ENCODE results near the gene ENGASE. TPM values are rescaled to one million over a fixed set of nuclear protein-coding genes. Genes with fewer than 3 reads are reported as not detected.

The ENGASE gene
- total and polyA plus RNA-seq, 7 experiments from 2014 or later, result 3.8 to 214 (median 82.7) TPM

DNA sequence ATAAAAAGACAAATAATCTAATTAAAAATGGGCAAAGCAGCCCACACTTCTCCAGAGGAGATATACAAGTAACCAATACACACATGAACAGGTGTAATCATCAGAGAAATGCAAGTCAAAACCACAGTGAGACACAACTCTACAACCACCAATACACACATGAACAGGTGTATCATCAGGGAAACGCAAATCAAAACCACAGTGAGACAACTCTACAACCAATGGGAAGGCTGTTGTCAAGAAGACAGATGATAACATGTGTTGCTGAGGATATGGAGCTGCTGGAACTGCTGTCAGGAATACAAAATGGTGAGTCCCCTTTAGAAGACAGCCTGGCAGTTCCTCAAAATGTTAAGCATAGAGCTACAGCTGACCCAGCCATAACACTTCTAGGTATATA lies 22.5 kb upstream of the ENGASE start:
- H3K36me3 Mint-ChIP-seq, result peaks cover 0 to 10% (median 4%) of the 10 kb centered on the region in 5 donors
- H3K36me3 ChIP-seq (ENCODE audit: control insufficient read depth in 2 of 3, insufficient read depth in 3 of 3, low read length in 3 of 3), result no peaks in the 10 kb centered on the region
- H3K4me1 ChIP-seq (ENCODE audit: control insufficient read depth in 2 of 2, insufficient read depth in 2 of 2, low read length in 2 of 2), result no peaks in the 10 kb centered on the region
- H3K27me3 ChIP-seq (ENCODE audit: control insufficient read depth in 2 of 2, insufficient read depth in 2 of 2, low read length in 2 of 2), result no peaks in the 10 kb centered on the region
- no peak for ATAC-seq
- H3K27ac Mint-ChIP-seq, result no peak overlapping the region
- H3K4me3 Mint-ChIP-seq, result no peak overlapping the region
- intact Hi-C loops (cut with micrococcal nuclease), result no loop called here
- no peak overlapping the region for H3K27ac ChIP-seq (ENCODE audit: low read depth, low read length)
- no peak for DNase-seq
- peaks cover 0 to 15% (median 2%) of the 10 kb centered on the region in 5 donors for H3K27me3 Mint-ChIP-seq
- CTCF ChIA-PET, result interaction anchor here (1.4 kb wide), 1 partner anchor 10 kb away, joined by 3 read pairs; no protein-coding TSS in a partner anchor
- POLR2A ChIA-PET, result no interaction called here
- no peaks in the 10 kb centered on the region for H3K4me1 Mint-ChIP-seq
- no peak overlapping the region for H3K4me3 ChIP-seq (ENCODE audit: low read length)
- peaks cover 0 to 22% (median 10%) of the 10 kb centered on the region in 11 donors for H3K9me3 Mint-ChIP-seq
- H3K9me3 ChIP-seq (ENCODE audit: control insufficient read depth in 2 of 3, low read length in 3 of 3), result no peaks in the 10 kb centered on the region

DNA sequence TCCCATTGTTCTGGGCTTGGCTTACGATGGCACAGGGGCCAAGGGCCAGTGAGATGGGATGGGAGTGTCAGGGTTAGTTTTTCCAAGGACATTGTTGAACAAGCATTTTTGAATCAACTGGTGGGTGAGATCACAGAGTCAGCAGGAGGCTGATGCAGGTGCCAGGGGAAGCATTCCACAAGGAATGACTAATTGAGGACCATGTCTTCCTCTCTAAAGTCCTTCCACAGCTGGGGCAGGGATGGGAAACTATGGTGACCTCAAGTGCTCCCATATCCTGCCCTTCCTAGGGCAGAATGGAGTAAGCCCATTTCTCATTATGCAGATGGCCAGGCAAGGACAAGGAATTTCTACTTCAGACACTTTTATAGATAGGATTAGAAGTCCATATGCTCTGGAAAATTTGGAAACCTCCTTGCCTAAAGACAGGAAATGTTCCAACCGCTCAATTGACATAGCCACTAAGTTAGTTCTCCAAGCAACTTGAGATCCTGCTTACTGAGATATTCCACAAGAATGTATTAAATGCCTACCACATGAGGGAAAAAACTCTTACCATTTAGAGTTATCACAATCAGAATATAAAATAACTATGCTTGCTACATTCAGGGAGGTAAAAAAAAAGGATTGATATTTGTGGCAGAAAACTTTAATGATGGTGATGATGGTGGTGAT lies 21.2 kb upstream of the ENGASE start:
- H3K36me3 Mint-ChIP-seq, result peaks cover 0 to 13% (median 9%) of the 10 kb centered on the region in 5 donors

DNA sequence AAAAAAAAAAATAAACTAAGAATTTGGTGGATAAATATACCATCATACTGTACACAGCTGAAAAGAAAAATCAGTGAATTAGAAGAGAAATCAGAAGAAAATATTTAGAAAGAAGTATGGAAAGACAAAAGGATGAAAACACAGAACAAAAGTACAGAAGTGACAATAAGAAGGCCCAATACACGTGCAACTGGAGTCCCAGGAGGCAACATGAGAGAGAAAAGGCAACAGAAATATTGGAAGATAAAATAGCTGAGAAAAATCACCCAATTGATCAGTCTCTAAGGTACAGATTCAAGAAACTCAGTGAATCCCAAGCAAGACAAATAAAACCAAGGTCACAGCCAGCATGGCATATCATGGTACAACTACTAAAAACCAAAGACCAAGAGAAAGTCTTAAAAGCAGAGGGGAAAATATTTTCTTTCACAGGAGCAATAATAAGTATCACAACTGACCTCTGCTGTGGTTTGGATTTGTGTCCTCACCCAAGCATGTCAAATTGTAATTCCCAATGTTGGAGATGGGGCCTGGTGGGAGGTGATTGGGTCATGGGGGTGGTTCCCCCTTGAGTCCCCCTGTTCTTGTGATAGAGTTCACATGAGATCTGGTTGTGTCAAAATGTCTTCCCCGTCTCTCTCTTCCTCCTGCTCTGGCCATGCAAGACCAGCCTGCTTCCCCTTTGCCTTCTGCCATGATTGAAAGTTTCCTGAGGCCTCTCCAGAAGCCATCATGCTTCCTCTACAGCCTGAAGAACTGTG lies 20.2 kb upstream of the ENGASE start:
- Mint-ChIP-seq H3K4me3 (no peak overlapping the region), H3K36me3 (peaks cover 0 to 13% (median 9%) of the 10 kb centered on the region in 5 donors), H3K27me3 (peaks cover 0 to 15% (median 11%) of the 10 kb centered on the region in 5 donors), H3K27ac (no peak overlapping the region), H3K4me1 (peaks cover 0 to 11% (median 3%) of the 10 kb centered on the region in 7 donors), H3K9me3 (peaks cover 0 to 29% (median 10%) of the 10 kb centered on the region in 11 donors)
- no peaks in the 10 kb centered on the region for H3K27me3 ChIP-seq (ENCODE audit: control insufficient read depth in 2 of 2, insufficient read depth in 2 of 2, low read length in 2 of 2)
- H3K36me3 ChIP-seq (ENCODE audit: control insufficient read depth in 2 of 3, insufficient read depth in 3 of 3, low read length in 3 of 3), result no peaks in the 10 kb centered on the region
- H3K4me3 ChIP-seq (ENCODE audit: low read length), result no peak overlapping the region
- ChIA-PET CTCF (interaction anchor here (0.7 to 1.0 kb wide), 2 partner anchors 9 to 534 kb away, joined by 3 to 4 read pairs; no protein-coding TSS in a partner anchor), POLR2A (interaction anchor here (0.7 kb wide), 1 partner anchor 1893 kb away, joined by 3 read pairs; no protein-coding TSS in a partner anchor)
- intact Hi-C loops (cut with micrococcal nuclease), result no loop called here
- no peak overlapping the region for H3K27ac ChIP-seq (ENCODE audit: low read depth, low read length)
- ATAC-seq (no peak), DNase-seq (no peak)
- H3K9me3 ChIP-seq (ENCODE audit: control insufficient read depth in 2 of 3, low read length in 3 of 3), result no peaks in the 10 kb centered on the region
- no peaks in the 10 kb centered on the region for H3K4me1 ChIP-seq (ENCODE audit: control insufficient read depth in 2 of 2, insufficient read depth in 2 of 2, low read length in 2 of 2)

More for the DNA sequence above, 21.2 kb upstream of the ENGASE start:
- ChIA-PET POLR2A (interaction anchor here (0.7 kb wide), 1 partner anchor 1892 kb away, joined by 3 read pairs; no protein-coding TSS in a partner anchor), CTCF (interaction anchor here (1.0 kb wide), 1 partner anchor 8 kb away, joined by 4 read pairs; no protein-coding TSS in a partner anchor)
- Mint-ChIP-seq H3K9me3 (peaks cover 0 to 29% (median 10%) of the 10 kb centered on the region in 11 donors), H3K4me1 (peaks cover 0 to 6% (median 0%) of the 10 kb centered on the region in 7 donors), H3K4me3 (no peak overlapping the region), H3K27ac (no peak overlapping the region), H3K27me3 (peaks cover 0 to 18% (median 9%) of the 10 kb centered on the region in 5 donors)
- no peaks in the 10 kb centered on the region for H3K9me3 ChIP-seq (ENCODE audit: control insufficient read depth in 2 of 3, low read length in 3 of 3)
- H3K36me3 ChIP-seq (ENCODE audit: control insufficient read depth in 2 of 3, insufficient read depth in 3 of 3, low read length in 3 of 3), result no peaks in the 10 kb centered on the region
- no peak for DNase-seq
- no peak overlapping the region for H3K4me3 ChIP-seq (ENCODE audit: low read length)
- ATAC-seq, result no peak
- H3K27me3 ChIP-seq (ENCODE audit: control insufficient read depth in 2 of 2, insufficient read depth in 2 of 2, low read length in 2 of 2), result no peaks in the 10 kb centered on the region
- no peaks in the 10 kb centered on the region for H3K4me1 ChIP-seq (ENCODE audit: control insufficient read depth in 2 of 2, insufficient read depth in 2 of 2, low read length in 2 of 2)
- intact Hi-C loops (cut with micrococcal nuclease), result no loop called here
- no peak overlapping the region for H3K27ac ChIP-seq (ENCODE audit: low read depth, low read length)

DNA sequence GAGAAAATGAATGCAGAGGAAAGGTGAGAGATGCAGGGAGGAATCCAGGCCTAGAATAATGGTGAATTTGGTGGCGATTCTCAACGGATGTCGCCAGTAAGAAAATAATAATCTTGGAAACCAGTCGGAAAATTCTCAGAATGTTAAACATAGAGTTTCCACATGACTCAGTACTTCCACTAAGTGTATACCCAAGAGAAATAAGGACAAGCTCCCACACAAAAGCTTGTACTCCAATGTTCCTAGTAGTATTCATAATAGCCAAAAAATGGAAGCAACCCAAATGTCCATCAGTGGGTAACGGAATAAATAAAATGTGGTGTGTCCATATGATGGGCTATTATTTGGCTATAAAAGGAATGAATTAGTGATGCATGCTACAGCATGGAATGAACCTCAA lies 19.4 kb upstream of the ENGASE start:
- POLR2A ChIA-PET, result no interaction called here
- no peak for ATAC-seq
- Mint-ChIP-seq H3K27ac (no peak overlapping the region), H3K9me3 (peaks cover 0 to 29% (median 10%) of the 10 kb centered on the region in 11 donors), H3K27me3 (peaks cover 0 to 14% (median 12%) of the 10 kb centered on the region in 5 donors), H3K4me1 (peaks cover 0 to 11% (median 3%) of the 10 kb centered on the region in 7 donors), H3K36me3 (peaks cover 0 to 13% (median 9%) of the 10 kb centered on the region in 5 donors), H3K4me3 (no peak overlapping the region)
- no peaks in the 10 kb centered on the region for H3K36me3 ChIP-seq (ENCODE audit: control insufficient read depth in 2 of 3, insufficient read depth in 3 of 3, low read length in 3 of 3)
- intact Hi-C loops (cut with micrococcal nuclease), result no loop called here
- H3K9me3 ChIP-seq (ENCODE audit: control insufficient read depth in 2 of 3, low read length in 3 of 3), result no peaks in the 10 kb centered on the region
- CTCF ChIA-PET, result interaction anchor here (0.7 kb wide), 1 partner anchor 535 kb away, joined by 3 read pairs; no protein-coding TSS in a partner anchor
- H3K27ac ChIP-seq (ENCODE audit: low read depth, low read length), result no peak overlapping the region
- H3K4me3 ChIP-seq (ENCODE audit: low read length), result no peak overlapping the region
- H3K4me1 ChIP-seq (ENCODE audit: control insufficient read depth in 2 of 2, insufficient read depth in 2 of 2, low read length in 2 of 2), result no peaks in the 10 kb centered on the region
- DNase-seq, result no peak
- no peaks in the 10 kb centered on the region for H3K27me3 ChIP-seq (ENCODE audit: control insufficient read depth in 2 of 2, insufficient read depth in 2 of 2, low read length in 2 of 2)

DNA sequence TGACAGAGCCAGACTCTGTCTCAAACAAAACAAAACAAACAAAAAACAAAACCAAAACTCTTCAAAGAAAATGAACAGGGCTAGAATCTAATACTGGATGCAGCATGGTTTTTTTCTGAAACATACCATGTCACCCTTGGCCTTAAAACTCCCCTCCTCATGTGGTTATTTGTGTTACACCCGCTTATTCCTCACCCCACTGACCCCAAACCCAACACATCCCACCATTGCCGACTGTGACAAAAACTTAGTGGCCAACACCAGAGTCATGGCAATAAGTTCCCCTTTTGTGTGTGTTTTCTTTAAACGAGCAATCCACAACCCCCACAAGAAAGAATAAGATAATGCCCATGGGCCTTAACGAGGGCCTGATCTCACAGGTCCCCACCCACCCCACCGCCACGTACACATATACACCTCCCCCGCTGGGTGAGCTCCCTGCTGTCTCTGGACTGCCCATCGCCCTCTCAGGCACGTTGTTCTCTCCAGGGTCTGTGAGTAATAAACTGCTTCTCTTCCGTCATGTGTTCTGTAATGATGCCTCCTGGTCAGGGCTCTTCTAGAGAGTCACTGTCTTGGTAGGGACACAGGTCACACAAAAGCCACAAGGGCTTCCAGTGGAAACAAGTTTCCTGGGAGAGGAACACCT lies 16.8 kb upstream of the ENGASE start:
- ATAC-seq (peak; percentile 18), DNase-seq (no peak)
- peaks cover 0 to 11% (median 3%) of the 10 kb centered on the region in 7 donors for H3K4me1 Mint-ChIP-seq
- intact Hi-C loops (cut with micrococcal nuclease), result no loop called here
- peak overlapping the region in 1 of 9 donors; percentile 42 for H3K27ac Mint-ChIP-seq
- POLR2A ChIA-PET, result no interaction called here
- CTCF ChIA-PET, result interaction anchor here (0.7 kb wide), 1 partner anchor 108 kb away, joined by 3 read pairs; no protein-coding TSS in a partner anchor
- Histone ChIP-seq H3K4me1 (ENCODE audit: control insufficient read depth in 2 of 2, insufficient read depth in 2 of 2, low read length in 2 of 2) (no peaks in the 10 kb centered on the region), H3K9me3 (ENCODE audit: control insufficient read depth in 2 of 3, low read length in 3 of 3) (no peaks in the 10 kb centered on the region), H3K27ac (ENCODE audit: low read depth, low read length) (no peak overlapping the region), H3K27me3 (ENCODE audit: control insufficient read depth in 2 of 2, insufficient read depth in 2 of 2, low read length in 2 of 2) (no peaks in the 10 kb centered on the region), H3K36me3 (ENCODE audit: control insufficient read depth in 2 of 3, insufficient read depth in 3 of 3, low read length in 3 of 3) (no peaks in the 10 kb centered on the region), H3K4me3 (ENCODE audit: low read length) (no peak overlapping the region)
- peaks cover 0 to 14% (median 12%) of the 10 kb centered on the region in 5 donors for H3K27me3 Mint-ChIP-seq
- H3K9me3 Mint-ChIP-seq, result peaks cover 0 to 29% (median 10%) of the 10 kb centered on the region in 11 donors
- peaks cover 0 to 13% (median 9%) of the 10 kb centered on the region in 5 donors for H3K36me3 Mint-ChIP-seq
- no peak overlapping the region for H3K4me3 Mint-ChIP-seq

DNA sequence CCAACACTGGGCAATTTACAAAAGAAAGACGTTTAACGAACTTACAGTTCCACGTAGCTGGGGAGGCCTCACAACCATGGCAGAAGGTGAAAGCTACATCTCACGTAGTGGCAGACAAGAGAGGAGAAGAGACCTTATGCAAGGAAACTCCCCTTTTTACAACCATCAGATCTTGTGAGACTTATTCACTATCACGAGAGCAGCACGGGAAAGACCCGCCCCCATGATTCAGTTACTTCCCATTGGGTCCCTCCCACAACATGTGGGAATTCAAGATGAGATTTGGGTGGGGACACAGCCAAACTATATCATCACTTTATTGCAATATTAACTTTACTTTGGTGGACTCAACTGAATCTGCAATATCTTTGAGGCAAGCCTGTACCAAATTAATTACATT lies 11.9 kb upstream of the ENGASE start:
- CTCF ChIA-PET, result interaction anchor here (1.2 to 4.3 kb wide), 3 partner anchors 11 to 20 kb away, joined by 3 to 23 read pairs (median 4); no protein-coding TSS in a partner anchor
- no peak overlapping the region for H3K27ac Mint-ChIP-seq
- Histone ChIP-seq H3K27me3 (ENCODE audit: control insufficient read depth in 2 of 2, insufficient read depth in 2 of 2, low read length in 2 of 2) (no peaks in the 10 kb centered on the region), H3K4me1 (ENCODE audit: control insufficient read depth in 2 of 2, insufficient read depth in 2 of 2, low read length in 2 of 2) (peaks cover 0 to 4% of the 10 kb centered on the region in 2 donors), H3K36me3 (ENCODE audit: control insufficient read depth in 2 of 3, insufficient read depth in 3 of 3, low read length in 3 of 3) (no peaks in the 10 kb centered on the region), H3K9me3 (ENCODE audit: control insufficient read depth in 2 of 3, low read length in 3 of 3) (no peaks in the 10 kb centered on the region), H3K27ac (ENCODE audit: low read depth, low read length) (no peak overlapping the region), H3K4me3 (ENCODE audit: low read length) (no peak overlapping the region)
- intact Hi-C loops (cut with micrococcal nuclease), result no loop called here
- POLR2A ChIA-PET, result no interaction called here
- peaks cover 3 to 15% (median 5%) of the 10 kb centered on the region in 7 donors for H3K4me1 Mint-ChIP-seq
- ATAC-seq, result no peak
- H3K4me3 Mint-ChIP-seq, result no peak overlapping the region
- peaks cover 0 to 6% (median 3%) of the 10 kb centered on the region in 11 donors for H3K9me3 Mint-ChIP-seq
- peaks cover 0 to 5% (median 0%) of the 10 kb centered on the region in 5 donors for H3K36me3 Mint-ChIP-seq
- no peak for DNase-seq
- peaks cover 0 to 13% (median 5%) of the 10 kb centered on the region in 5 donors for H3K27me3 Mint-ChIP-seq

All from naive thymus-derived CD4-positive, alpha-beta T cell (primary cell).